GM12891 (cell line): ENCODE measurements around the gene SCN11A. TPM values are rescaled to one million over a fixed set of nuclear protein-coding genes. Genes with fewer than 3 reads are reported as not detected.
A peak's percentile ranks its signal among the peaks of the same experiment; 100 is the strongest.

Experiments used
- DNase-seq: peaks from one replicate; pipeline ENCODE4 v3.0.0; 2011; ENCODE audit warnings: low spot score; ENCODE audit not compliant: insufficient read length
- FAIRE-seq: peaks from 2 replicates; lab custom pipeline; 2011; peaks lifted over from hg19 to GRCh38; lab: Jason Lieb, UNC
- PAX5 ChIP-seq: IDR thresholded peaks from 2 replicates; pipeline ENCODE4 v1.6.1; 2011; ENCODE audit warnings: low read length, moderate library complexity, mild to moderate bottlenecking; ENCODE audit not compliant: insufficient read depth, severe bottlenecking
- POLR2A ChIP-seq: IDR thresholded peaks from 2 replicates; pipeline ENCODE4 v1.6.1; 2011; ENCODE audit warnings: low read depth, low read length, control low read depth
- POLR2AphosphoS5 ChIP-seq: IDR thresholded peaks from 2 replicates; pipeline ENCODE4 v1.6.1; 2011; ENCODE audit warnings: low read depth, low read length, control low read depth
- POU2F2 ChIP-seq: IDR thresholded peaks from 2 replicates; pipeline ENCODE4 v1.6.1; 2011; ENCODE audit warnings: low read depth, mild to moderate bottlenecking, control low read depth, low read length, moderate library complexity
- SPI1 ChIP-seq: IDR thresholded peaks from 2 replicates; pipeline ENCODE4 v1.6.1; 2011; ENCODE audit warnings: low read depth, low read length, control low read depth
- TAF1 ChIP-seq: IDR thresholded peaks from 2 replicates; pipeline ENCODE4 v1.6.1; 2011; ENCODE audit warnings: low read depth, low read length, control low read depth
- polyA plus RNA-seq: library from polyadenylated mRNA; unstranded; fragments of >200 nt; gene quantifications from one replicate; pipeline ENCODE4 v1.2.1, GENCODE V29; 2012; ENCODE audit warnings: low read depth, missing spikeins, inconsistent platforms; ENCODE audit not compliant: missing spikeins

Gene SCN11A
- 0.04 TPM for polyA plus RNA-seq

DNA sequence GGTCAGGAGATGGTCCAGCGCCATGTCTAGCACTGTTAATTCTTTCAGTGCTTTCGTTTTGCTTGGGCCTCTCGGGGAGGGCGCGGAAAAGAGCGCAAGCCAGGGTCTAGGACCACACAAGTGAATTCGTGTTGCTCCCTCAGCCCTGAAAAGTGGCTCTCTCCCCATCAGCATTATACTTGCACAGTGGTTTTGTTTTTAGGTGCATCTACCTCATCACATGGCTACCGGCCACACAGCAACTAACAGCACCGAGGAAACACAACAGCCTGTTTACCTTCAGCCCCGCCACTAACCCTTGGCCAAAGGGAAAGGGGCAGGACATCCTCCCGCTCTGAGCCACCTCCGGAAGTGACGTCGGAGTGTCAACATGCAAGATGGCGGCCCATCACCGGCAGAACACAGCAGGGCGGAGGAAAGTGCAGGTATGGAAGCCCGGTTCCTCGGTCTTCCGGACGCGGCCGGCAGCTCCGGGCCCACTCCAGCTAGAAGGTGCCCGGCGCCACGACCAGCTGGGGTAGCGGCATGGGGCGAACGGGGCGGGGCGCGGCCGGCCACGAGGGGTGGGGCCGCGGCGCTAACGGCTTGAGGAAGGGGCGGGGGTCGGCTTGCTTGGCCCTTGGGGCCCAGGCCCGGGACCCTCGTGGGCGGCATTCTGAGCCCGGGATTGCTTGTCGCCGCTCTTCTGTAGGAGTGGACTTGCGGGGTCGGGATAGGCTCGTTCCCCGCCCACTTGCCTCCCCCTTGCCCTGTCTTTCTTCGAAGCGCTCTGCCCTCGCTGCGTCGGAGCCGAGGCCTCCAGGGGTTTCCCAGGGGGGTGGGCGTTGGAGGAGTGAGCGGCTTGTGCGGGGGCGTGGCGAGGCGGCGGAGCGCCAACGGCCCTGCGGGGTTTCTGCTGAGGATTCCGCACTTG, at the start of gene SCN11A, which contains the start of gene WDR48:
SCN11A (minus strand) TSS at position 296 of the 913 bp plus-strand sequence. CDS start 101,582 bp downstream, outside the sequence.
WDR48 (plus strand) TSS at position 368 of the 913 bp plus-strand sequence; CDS start at position 378, 10 bp downstream.
- peak; percentile 100 for FAIRE-seq
- TF ChIP-seq POLR2A, result peak; percentile 96
- TF ChIP-seq POLR2AphosphoS5, result peak; percentile 98
- TF ChIP-seq SPI1, result 0 out of 2 replicates have a peak, but pooled peaks have one; percentile 9
- TF ChIP-seq PAX5, result no peak
- peak; percentile 94 for TF ChIP-seq TAF1
- TF ChIP-seq POU2F2, result peak; percentile 91
- peak; percentile 89 for DNase-seq

GRCh38 chr3:39101022-39101689, 49.4 kb upstream of the SCN11A start:
- DNase-seq (peak; percentile 65), FAIRE-seq (peak; percentile 80)

DNA sequence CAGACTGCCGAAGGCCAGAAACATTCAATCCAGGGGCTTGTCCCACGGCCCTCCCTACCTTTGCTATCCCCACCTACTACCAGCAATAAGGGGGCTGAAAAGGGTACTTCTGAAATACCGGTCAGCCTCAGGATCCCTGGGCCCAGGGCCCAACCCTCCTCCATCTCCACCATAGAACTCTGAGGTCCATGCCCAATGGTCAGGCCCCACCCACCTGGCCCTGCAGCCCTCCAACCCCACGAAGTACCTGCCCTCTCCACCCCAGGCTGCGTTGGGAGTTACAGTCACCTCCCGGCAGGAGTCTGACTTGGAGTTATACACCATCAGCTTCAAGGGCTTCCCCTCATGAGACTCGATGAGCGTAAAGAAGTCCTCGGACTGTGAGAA, 48.7 kb upstream of the SCN11A start:
- TF ChIP-seq PAX5 (no peak), POLR2A (no peak), POU2F2 (no peak), POLR2AphosphoS5 (no peak), SPI1 (no peak), TAF1 (no peak)
- no peak for FAIRE-seq
- no peak for DNase-seq

More at GRCh38 chr3:39101022-39101689, 49.4 kb upstream of the SCN11A start:
- no peak for TF ChIP-seq SPI1
- TF ChIP-seq POLR2AphosphoS5, result no peak
- no peak for TF ChIP-seq POLR2A
- no peak for TF ChIP-seq PAX5
- no peak for TF ChIP-seq TAF1

GRCh38 chr3:39099738-39100499, 48.2 kb upstream of the SCN11A start:
- FAIRE-seq (no peak), DNase-seq (no peak)
- no peak for TF ChIP-seq PAX5

- no peak for FAIRE-seq
- TF ChIP-seq SPI1, result no peak
- TF ChIP-seq POLR2AphosphoS5, result no peak
- no peak for TF ChIP-seq TAF1
- TF ChIP-seq PAX5, result no peak
- TF ChIP-seq POLR2A, result no peak
- TF ChIP-seq POU2F2, result no peak
- no peak for DNase-seq
Observed at GRCh38 chr3:39099242-39099641, 47.5 kb upstream of the SCN11A start.

DNA sequence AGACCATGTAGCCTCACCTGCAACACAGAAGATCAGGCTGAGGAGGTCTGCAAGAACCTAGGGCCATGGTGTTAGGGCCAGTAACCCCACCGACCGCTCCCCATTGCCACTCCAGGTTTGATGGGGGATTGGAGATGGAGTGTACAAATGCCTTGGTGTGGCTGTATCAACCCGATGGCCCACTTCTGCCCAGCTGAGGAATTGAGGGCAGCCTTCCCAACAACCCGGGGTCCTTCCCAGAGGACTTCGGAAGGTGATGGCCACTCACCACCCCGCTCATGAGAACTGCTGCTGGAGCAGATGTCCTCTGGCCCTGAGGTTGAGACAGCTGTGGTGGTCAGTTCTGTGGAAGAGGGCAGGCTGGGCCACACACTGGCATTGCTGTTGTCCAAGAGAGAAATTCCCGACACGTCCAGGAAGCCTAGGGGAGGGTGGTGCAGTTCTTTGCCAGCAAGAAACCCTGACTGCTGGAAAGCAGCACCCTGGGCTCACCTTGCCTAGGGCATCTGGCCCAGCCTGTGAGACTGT, 46.8 kb upstream of the SCN11A start:
- TF ChIP-seq POLR2A, result no peak
- TF ChIP-seq SPI1, result no peak
- TF ChIP-seq POU2F2, result no peak
- no peak for TF ChIP-seq PAX5
- no peak for TF ChIP-seq TAF1
- no peak for TF ChIP-seq POLR2AphosphoS5
- DNase-seq (no peak), FAIRE-seq (no peak)

- TF ChIP-seq POLR2AphosphoS5 (no peak), SPI1 (no peak), TAF1 (no peak), POLR2A (0 out of 2 replicates have a peak, but pooled peaks have one; percentile 26)
- FAIRE-seq (no peak), DNase-seq (no peak)
Observed at GRCh38 chr3:39097716-39098472, 46.1 kb upstream of the SCN11A start.

DNA sequence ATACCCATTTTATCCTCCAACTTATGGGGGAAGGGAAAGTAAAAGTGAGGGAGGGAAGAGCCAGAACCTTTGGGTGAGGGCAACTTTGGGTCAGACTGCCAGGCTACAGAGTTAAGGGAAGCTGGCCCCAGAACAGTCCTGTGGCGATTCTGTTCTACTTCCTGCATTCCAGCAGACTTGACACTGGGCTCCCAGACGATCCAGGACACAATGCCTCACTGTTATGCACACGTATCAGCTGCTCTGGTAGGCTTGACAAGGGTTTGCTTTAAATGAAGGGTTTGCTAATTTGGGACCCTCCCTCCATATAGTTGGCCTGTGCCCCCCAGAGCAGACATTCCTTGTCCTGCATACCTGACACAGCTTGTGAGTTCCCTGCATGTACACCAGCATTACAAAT, 45.0 kb upstream of the SCN11A start:
- FAIRE-seq (no peak), DNase-seq (no peak)
- no peak for TF ChIP-seq POLR2A
- TF ChIP-seq POLR2AphosphoS5, result no peak
- TF ChIP-seq TAF1, result no peak
- no peak for TF ChIP-seq POU2F2
- TF ChIP-seq PAX5, result no peak
- TF ChIP-seq SPI1, result no peak
